T1000 (cell line): ENCODE measurements around the gene SPINK2.

Source experiments
- DNase-seq: peaks from one replicate; lab custom pipeline; 2025; ENCODE audit warnings: mixed read lengths; lab: John Stamatoyannopoulos, UW

The SPINK2 gene

DNA sequence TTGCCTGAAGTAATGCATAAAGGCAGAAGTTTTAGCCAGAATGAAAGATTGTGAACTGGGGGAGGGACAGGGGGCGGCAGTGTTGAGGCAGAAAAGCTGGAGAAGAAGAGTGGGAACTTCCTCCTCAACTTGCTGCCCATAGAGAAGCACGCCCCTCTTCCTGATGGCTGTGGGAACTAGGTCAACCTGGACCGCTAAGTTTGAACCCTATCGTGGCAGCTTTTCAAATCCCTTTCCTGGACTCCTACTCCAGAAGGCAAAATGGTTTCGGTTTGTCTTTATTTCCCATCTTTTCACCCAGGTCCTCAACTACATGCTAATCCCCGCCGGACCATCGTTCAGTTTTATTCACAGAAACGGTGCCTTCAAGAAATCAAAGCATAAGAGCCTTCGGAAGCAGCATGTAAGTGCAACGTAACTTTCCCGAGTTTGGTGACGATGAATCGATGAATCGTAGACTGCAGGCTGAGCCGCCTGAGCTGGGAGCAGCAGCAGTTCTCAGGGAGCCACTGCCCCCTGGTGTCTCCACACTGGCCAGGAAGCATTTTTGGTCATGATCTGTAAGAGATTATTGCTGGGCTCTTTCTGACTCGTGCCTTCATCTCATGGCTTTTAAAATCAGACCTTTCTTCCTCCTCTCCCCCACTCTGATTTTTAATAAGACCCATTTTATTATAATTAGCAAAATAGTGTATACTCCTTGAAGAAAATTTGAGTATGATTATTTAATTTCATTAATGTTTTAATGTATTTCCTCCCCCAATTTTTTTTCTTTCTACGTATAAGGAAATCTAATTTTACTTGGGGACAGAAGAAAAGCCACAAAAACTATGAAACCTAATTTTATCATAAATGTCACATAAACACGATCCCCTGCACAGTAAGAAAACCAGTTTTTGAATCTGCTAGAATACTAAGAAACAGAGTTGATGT is 21.4 kb downstream of the SPINK2 start:
- peak; percentile 60 for DNase-seq

DNA sequence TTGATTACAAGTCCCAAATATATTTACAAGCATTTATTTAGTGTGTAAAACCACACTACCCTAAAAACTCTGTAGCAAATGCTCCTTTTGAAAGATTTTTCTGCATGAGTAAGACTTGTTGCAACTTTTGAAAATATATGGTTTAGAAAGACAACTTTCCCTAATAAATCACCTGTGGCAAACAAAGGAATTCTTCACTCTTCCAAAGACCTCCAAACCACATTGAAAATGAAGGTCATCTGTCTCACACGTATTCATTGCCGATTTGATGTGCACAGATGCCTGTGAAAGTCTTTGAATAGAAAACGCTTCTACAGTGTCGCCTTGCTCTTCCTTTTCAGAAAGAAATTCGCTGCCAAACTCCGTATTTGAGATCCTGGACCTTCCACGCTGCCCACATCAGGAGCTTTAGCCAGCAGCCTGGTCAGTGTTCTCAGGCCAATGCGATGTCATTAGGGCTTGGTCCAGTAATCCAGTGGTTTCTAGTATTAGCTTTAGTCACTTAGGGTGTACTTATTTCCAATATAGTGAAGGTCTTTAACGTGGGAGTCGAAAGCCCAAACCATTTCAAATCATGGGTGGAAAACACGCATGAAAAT is 22.2 kb downstream of the SPINK2 start:
- DNase-seq, result no peak

DNA sequence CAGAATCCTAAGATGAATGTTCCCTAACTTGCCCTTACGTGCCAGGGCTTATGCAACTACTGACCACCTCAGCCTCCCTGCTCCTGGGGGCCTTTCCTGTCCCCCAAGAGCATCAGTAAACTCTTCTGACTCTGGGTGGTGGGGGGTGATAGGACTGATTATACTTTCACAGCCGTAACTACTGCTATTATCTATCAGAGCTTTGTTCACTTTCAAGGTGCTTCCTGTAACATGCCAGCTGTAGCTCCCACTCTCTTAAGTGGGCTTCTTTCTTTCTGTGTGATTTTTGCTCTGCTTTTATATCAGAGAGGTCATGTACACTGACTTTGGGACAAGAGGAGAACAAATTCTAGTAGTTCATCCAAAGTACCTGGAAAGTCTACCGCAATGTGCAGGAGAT is 25.3 kb downstream of the SPINK2 start:
- no peak for DNase-seq

DNA sequence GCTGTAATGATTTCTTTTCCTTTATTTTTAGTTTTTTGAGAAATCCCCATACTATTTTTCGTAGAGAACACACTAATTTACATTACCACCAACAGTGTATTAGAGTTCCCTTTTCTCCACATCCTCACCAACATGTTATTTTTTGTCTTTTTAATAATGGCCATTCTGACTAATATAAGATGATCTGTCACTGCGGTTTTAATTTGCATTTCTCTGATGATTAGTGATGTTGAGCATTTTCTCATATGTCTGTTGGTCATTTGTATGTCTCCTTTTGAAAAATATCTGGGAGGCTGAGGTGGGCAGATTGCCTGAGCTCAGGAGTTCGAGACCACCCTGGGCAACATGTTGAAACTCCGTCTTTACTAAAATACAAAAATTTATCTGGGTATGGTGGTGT is 30.2 kb downstream of the SPINK2 start:
- no peak for DNase-seq

DNA sequence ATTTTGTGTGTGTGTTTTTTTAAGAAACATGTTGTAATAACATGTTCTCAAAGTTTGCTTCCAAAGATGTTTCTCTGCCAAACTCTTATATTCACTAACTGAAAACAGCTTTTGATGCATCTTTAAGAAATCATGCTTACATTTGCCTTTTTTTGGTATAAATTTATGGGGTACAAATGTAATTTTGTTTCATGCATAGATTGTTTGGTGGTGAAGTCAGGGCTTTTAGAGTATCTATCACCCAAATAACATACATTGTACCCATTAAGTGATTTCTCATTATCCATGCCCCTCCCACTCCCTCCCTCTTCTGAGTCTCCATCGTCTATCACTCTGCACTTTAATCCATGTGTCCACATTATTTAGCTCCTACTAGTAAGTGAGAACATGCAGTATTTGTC is 30.8 kb downstream of the SPINK2 start:
- DNase-seq, result no peak

DNA sequence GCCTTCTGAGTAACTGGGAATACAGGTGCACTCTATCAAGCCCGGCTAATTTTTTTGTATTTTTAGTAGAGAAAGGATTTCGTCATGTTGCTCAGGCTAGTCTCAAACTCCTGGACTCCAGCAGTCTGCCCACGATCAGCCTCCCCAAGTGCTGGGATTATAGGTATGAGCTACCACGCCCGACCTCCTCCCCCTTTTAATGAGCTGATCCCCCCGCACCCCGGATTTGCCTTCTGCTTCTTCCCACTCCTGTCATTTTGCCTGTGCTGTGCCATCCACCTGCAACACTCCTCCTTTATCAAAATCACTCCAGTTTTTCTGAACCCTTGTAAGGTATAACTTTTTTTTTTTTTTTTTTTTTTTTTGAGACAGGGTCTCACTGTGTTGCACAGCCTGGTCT is 33.4 kb downstream of the SPINK2 start:
- DNase-seq, result no peak

DNA sequence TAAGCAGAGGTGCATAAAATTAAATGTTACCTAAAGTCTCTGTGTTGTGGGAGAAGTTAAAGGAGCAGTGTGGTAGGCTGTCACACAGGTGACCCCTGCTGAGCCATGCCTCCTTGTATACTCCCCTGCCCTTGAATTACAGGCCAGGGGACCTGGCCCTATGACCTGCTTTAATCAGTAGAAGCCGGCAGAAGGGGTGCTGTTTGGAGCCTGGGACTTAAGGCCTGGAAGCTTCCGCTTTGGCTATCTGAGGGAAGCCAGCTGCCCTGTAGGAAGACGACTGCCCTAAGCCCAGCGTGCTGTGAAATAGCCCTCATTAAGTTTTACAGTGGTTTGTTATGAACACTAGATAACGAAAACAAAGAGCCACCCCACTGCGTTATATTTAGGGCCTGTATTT is 34.1 kb downstream of the SPINK2 start:
- no peak for DNase-seq

DNA sequence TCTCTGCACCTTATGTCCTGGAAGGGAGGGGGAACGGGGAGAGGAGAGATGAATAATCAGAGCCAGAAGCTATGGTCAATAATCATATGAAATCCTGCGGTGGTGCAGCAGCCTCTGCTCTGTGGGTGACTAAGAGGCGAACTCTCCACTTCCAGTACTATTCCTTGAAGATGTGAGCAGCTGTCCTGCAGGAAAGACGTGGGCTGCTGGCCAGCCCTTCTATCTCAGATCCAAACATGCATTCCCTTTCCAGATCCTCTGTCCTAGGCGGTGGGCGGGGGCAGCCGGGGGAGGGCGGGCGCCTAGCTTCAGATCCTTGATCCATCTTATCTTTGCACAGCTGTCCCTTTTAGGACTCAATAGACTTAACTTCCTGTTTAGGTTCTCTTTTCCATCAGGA is 34.5 kb downstream of the SPINK2 start:
- no peak for DNase-seq

DNA sequence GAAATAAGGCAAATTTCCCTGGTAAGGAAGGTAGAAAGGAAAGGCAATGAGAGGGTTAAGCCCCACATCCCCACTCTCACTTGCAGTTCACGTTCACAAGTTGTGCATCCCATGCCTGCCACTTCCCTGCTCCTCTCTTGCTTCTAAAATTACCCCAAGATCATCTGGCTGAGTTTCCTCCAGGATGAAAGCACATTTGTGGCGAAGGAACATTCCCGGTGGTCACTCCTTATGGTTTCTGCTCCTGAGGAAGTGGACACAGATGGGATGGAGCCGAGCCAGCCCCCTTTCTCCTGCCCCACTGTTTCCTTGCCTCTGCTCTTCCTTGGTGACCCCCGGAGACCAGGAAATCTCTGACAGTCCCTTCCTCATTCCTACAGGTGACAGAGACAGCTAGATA is 37.5 kb downstream of the SPINK2 start:
- DNase-seq, result no peak

DNA sequence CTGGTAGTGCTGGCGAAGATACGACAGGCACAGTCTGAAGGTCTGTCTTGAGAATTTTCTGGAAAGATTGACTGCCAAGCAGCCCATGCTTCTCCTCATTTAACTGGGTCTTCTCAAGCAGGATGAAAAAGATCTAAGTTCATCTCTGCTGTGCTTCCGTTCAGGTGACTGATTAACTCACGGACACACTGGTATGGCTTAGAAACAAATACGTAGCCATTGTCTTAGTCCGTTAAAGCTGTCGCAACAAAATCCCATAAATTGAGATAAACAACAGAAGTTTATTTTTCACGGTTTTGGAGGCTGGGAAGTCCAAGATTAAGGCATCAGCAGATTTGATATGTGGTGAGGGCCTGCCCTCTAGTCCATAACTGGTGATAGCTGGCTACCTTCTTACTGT is 39.5 kb downstream of the SPINK2 start:
- no peak for DNase-seq

DNA sequence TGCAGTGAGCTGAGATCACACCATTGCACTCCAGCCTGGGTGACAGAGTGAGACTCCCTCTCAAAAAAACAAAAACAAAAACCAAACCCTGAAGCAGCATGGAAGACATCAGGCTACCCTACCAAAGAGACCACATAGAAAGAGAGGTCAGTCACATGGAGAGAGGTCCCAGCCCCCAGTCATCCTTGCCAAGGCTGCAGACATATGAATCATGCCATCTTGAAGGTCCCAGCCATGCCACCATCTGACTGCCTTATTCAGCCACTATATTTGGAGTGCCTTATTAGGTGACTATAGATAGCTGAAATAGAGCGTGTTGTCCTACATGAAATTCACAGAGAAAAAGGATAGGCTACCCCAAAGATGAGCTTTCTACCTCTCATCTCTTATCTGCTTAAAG is 48.2 kb downstream of the SPINK2 start:
- no peak for DNase-seq

DNA sequence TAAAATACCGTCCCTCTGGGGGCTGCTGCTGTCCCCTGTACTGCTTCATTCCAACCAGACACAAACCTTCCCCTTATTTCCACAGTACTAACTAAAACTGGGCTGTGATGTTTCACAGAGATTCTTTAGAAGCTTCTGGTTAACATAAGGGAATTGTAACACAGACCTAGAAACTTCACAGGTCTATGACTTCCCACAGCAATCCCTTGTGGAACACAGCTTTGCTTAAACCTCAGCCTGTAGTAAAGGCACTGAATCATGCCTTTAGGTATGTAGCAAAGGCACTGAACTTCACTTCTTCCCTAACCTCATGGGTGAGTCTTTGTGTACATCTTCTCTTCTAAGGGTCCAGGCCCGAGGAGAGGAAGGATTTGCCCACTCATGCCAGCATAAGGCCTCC is 49.4 kb downstream of the SPINK2 start:
- no peak for DNase-seq

DNA sequence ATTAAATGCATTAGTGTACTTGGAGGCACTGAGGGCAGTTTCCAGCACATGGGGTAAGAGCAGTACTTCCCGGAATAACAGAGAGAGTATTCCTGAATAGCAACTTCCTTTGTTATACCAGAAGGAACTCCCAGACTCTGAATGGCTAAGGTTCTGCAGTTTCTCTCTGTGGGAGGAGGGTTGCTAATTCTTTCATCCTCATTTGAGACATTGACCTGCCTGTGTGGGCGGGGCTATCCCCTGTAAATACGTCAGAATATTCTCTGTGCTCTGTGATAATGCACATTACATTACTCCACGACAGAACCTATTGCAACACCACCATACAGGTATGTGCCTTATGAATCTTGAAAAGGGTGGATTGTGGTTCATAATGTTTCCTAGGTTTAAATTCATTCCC is 52.7 kb downstream of the SPINK2 start:
- no peak for DNase-seq

DNA sequence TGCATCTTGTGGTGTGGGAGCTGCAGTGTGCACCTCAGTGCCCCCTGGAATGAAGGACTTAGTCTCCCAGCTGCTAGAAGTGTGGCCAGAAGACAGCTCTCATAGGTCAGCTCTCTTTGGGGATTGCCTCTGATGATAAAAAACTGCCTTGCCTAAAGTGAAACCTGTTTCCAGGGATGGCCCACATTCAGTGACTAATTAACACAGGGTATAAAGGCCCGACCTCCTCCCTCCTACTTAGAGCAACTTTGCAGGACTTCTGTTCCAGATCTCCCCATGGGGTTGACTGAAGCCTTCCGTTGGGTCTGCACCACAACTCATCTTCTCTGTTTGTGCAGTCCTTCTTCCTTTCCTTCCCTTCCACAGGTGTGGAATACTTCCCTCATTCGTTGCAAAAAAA is 53.2 kb downstream of the SPINK2 start:
- DNase-seq, result no peak

DNA sequence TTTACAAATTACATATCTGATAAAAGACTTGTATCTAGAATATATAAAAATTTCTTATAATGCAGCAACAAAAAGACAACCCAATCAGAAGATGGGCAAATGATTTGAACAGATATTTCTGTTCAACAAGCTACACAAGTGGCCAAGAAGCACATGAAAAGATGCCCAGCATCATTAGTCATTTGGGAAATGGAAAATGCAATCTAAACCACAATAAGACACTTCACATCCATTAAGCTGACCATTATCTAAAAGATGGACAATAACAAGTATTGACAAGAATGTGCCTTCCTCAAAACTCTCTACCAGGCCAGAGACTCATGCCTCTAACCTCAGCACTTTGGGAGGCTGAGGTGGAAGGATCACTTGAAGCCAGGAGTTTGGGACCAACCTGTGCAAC is 53.9 kb downstream of the SPINK2 start:
- no peak for DNase-seq

DNA sequence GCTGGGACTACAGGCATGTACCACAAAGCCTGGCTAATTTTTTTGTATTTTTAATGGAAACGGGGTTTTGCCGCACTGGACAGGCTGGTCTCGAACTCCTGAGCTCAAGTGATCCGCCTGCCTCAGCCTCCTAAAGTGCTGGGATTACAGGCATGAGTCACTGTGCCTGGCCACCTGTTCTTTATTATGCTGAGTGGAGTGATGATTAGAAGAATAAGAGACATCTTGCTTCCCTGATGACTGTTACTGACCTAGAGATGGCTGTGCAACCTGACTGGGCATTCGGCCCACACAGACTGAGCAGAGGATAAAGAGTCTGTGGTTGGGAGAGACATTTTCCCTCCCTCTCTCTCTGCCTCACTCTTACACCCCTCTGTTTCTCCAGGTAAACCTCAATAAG is 56.7 kb downstream of the SPINK2 start:
- DNase-seq, result no peak

DNA sequence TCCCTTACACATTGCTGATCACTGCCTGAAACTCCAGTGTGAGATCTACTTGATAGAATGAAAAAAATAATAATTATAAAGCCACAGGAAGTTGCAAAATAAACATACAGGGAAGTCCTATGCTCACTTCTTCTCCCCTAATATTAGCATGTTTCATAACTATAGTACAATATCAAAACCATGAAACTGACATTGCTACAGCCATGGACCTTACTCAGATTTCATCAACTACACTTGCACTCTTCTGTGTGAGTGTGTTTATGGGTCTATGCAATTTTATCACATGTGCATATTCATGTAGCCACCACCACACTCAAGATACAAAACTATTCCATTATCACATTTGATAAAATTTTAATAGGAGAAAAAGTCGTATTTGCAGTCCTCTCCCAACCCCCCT is 57.3 kb downstream of the SPINK2 start:
- DNase-seq, result no peak

DNA sequence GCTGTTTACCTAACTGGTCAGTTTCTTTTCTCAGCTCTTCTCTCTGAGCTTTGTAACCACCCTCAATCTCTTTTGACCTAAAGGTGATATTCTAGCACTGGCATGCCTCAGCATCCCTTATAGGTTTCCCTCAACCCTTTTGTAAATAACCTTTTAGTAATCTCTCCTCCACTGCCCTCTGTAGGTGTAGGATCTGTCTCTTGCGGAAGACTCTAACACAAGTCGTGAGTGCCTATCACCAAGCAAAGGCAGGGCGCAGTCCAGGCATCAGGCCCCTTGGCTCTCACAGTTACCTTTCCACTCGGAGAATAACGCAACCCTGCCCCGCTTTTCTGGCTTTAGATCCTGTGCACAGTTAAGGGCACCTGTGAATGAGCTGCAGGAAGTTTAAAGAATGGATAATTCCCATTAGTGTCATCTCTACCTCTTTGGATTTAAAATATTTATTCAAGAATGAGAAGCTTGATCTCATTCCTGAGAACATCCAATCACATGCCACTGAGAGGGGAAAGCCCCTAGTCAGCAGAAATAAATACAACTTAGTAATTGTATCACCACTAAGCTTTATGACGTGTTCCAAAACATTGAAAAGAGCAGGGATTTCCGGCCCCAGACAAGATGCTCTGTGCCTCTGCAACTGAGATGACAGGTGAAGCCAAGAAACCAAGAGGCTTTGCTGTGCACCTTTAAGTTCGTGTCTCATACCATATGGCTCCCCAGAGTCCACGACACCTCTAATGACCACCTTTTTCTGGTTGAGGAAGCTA is 58.8 kb downstream of the SPINK2 start:
- no peak for DNase-seq

DNA sequence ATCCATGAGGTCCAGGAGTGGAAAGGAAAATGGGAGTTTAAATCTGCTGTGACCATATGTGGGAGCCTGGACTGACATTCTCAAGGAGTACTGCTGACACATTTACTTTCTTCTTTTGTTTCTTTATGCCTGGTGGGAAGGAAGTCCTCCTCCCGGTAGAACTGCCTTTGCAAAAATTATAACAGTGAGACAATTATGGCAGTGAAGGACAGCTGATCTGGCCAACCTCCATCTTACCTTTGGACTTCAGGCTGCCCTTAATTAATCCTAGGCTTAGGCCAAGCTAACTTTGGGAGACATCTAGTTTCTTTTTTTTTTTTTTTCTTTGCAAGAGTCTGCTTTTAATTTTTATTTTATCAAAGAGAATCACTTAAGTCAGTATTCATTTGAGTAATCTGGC is 61.3 kb downstream of the SPINK2 start:
- no peak for DNase-seq
